Islet of Langerhans (tissue), 1 donor: ENCODE data around the gene YKT6.

Experiments
- FAIRE-seq: peaks from one replicate; lab custom pipeline; 2011; peaks lifted over from hg19 to GRCh38; lab: Jason Lieb, UNC

The YKT6 gene

GRCh38 chr7:44261240-44261639, 60.5 kb downstream of the YKT6 start:
- no peak for FAIRE-seq

GRCh38 chr7:44262031-44262430, 61.3 kb downstream of the YKT6 start:
- no peak for FAIRE-seq

- FAIRE-seq = no peak
Observed at GRCh38 chr7:44263326-44264082, 62.7 kb downstream of the YKT6 start.
